Mesendoderm (in vitro differentiated cells): ENCODE data around the gene BRCC3.
A peak's percentile ranks its signal among the peaks of the same experiment; 100 is the strongest.

ENCODE experiments used
- DNase-seq: peaks from one replicate; pipeline ENCODE4 v3.0.0; 2013
- H2AK5ac ChIP-seq: 2 replicates; pipeline ENCODE4 v1.6.1; 2013; ENCODE audit warnings: low read length, inconsistent platforms
- H2BK120ac ChIP-seq: 2 replicates; pipeline ENCODE4 v1.6.1; 2013; ENCODE audit warnings: low read depth, mild to moderate bottlenecking, low read length, moderate library complexity, mixed read lengths
- H2BK15ac ChIP-seq: replicated peaks from 2 replicates; pipeline ENCODE4 v1.6.1; 2013; ENCODE audit warnings: low read depth, mild to moderate bottlenecking, moderate library complexity
- H2BK5ac ChIP-seq: 2 replicates; pipeline ENCODE4 v1.6.1; 2013; ENCODE audit warnings: low read length, inconsistent platforms
- H3K18ac ChIP-seq: 2 replicates; pipeline ENCODE4 v1.6.1; 2013; ENCODE audit warnings: mild to moderate bottlenecking, low read length, mixed read lengths
- H3K23ac ChIP-seq: one replicate; pipeline ENCODE4 v1.6.1; 2013; ENCODE audit warnings: low read length
- H3K27ac ChIP-seq: 2 replicates; pipeline ENCODE4 v1.5.1; 2013; ENCODE audit warnings: low read depth, mild to moderate bottlenecking, inconsistent platforms, low read length, moderate library complexity
- H3K27me3 ChIP-seq: 2 replicates; pipeline ENCODE4 v1.6.1; 2013; ENCODE audit warnings: low read length, control low read depth, mild to moderate bottlenecking, inconsistent platforms; ENCODE audit not compliant: insufficient read depth, poor library complexity
- H3K36me3 ChIP-seq: 2 replicates; pipeline ENCODE4 v1.6.1; 2013; ENCODE audit warnings: low read length, inconsistent platforms; ENCODE audit not compliant: control insufficient read depth, insufficient read depth
- H3K4ac ChIP-seq: one replicate; pipeline ENCODE4 v1.6.1; 2013; ENCODE audit warnings: low read depth, mild to moderate bottlenecking, low read length, moderate library complexity
- H3K4me1 ChIP-seq: 2 replicates; pipeline ENCODE4 v1.6.1; 2013; ENCODE audit warnings: low read depth, low read length, inconsistent platforms; ENCODE audit not compliant: control insufficient read depth
- H3K4me2 ChIP-seq: 2 replicates; pipeline ENCODE4 v1.6.1; 2013; ENCODE audit warnings: low read length
- H3K4me3 ChIP-seq: 2 replicates; pipeline ENCODE4 v1.5.1; 2013; ENCODE audit warnings: mild to moderate bottlenecking, low read length
- H3K56ac ChIP-seq: one replicate; pipeline ENCODE4 v1.6.1; 2013; ENCODE audit warnings: low read length
- H3K79me1 ChIP-seq: 2 replicates; pipeline ENCODE4 v1.6.1; 2013; ENCODE audit warnings: low read length, inconsistent platforms
- H3K79me2 ChIP-seq: 2 replicates; pipeline ENCODE4 v1.6.1; 2013; ENCODE audit warnings: mild to moderate bottlenecking, low read length; ENCODE audit not compliant: control insufficient read depth, insufficient read depth
- H3K9ac ChIP-seq: 2 replicates; pipeline ENCODE4 v1.6.1; 2013; ENCODE audit warnings: low read length, inconsistent platforms
- H4K5ac ChIP-seq: one replicate; pipeline ENCODE4 v1.6.1; 2013; ENCODE audit warnings: low read length
- H4K8ac ChIP-seq: one replicate; pipeline ENCODE4 v1.6.1; 2013; ENCODE audit warnings: low read depth, mild to moderate bottlenecking, control low read depth, low read length, moderate library complexity
- WGBS: extraction: QIAGEN DNeasy Blood & Tissue Kit; methylation state at CpG from one replicate; pipeline ENCODE4 v1.1.7; 2013; ENCODE audit warnings: low lambda C conversion rate, missing lambda C conversion rate; ENCODE audit not compliant: insufficient coverage; ENCODE audit errors: extremely low coverage; 5-methylcytosine and 5-hydroxymethylcytosine counted together

BRCC3 gene

GRCh38 chrX:155054255-155054654 is 17.1 kb upstream of the BRCC3 start:
- Histone ChIP-seq H2BK120ac (no peak overlapping the region), H3K18ac (no peak overlapping the region)
- no CpG with 5 or more reads among the region's 4 CpGs for WGBS

DNA sequence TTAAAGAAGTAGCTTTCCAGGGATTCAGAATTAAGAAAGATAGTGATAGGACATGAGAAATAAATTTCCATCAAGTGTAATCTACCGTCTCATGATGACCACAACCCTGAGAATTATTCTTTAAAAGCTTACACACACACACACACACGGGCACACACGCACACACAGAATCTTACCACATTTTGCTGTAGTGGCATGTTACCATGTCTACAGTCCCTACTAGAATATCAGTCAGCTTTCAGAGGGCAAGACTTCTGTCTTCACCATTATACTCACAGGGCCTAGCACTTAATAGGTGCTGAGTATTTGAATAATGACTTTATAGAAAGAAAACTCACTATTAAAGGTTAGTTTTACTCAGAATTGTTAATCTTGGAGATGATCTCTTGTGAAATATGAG is 15.8 kb upstream of the BRCC3 start:
- no peaks in the 10 kb centered on the region for H3K4me1 ChIP-seq
- no peak overlapping the region for H3K9ac ChIP-seq
- no peak overlapping the region for H4K8ac ChIP-seq
- H3K4me3 ChIP-seq: no peak overlapping the region
- H3K23ac ChIP-seq: no peak overlapping the region
- no peak overlapping the region for H3K18ac ChIP-seq
- no peak overlapping the region for H2BK120ac ChIP-seq
- no peak overlapping the region for H2BK15ac ChIP-seq
- DNase-seq: no peak
- H4K5ac ChIP-seq: no peak overlapping the region
- WGBS: no CpG with 5 or more reads among the region's 3 CpGs
- H2AK5ac ChIP-seq: no peak overlapping the region
- no peaks in the 10 kb centered on the region for H3K79me1 ChIP-seq
- H3K4ac ChIP-seq: no peak overlapping the region
- H3K27me3 ChIP-seq: no peaks in the 10 kb centered on the region
- H3K4me2 ChIP-seq: no peak overlapping the region
- no peak overlapping the region for H3K27ac ChIP-seq
- no peaks in the 10 kb centered on the region for H3K79me2 ChIP-seq
- no peak overlapping the region for H2BK5ac ChIP-seq
- no peaks in the 10 kb centered on the region for H3K36me3 ChIP-seq
- H3K56ac ChIP-seq: no peak overlapping the region

More at GRCh38 chrX:155054255-155054654, 17.1 kb upstream of the BRCC3 start:
- H2AK5ac ChIP-seq: no peak overlapping the region
- H3K79me1 ChIP-seq: no peaks in the 10 kb centered on the region
- no peak overlapping the region for H3K27ac ChIP-seq
- H3K4ac ChIP-seq: no peak overlapping the region
- no peak overlapping the region for H4K8ac ChIP-seq
- H3K56ac ChIP-seq: no peak overlapping the region
- H3K23ac ChIP-seq: no peak overlapping the region
- H3K4me2 ChIP-seq: no peak overlapping the region
- no peaks in the 10 kb centered on the region for H3K36me3 ChIP-seq
- H2BK5ac ChIP-seq: no peak overlapping the region
- H2BK15ac ChIP-seq: no peak overlapping the region
- no peaks in the 10 kb centered on the region for H3K27me3 ChIP-seq
- H3K4me3 ChIP-seq: no peak overlapping the region
- no peaks in the 10 kb centered on the region for H3K4me1 ChIP-seq
- no peak overlapping the region for H3K9ac ChIP-seq
- DNase-seq: no peak
- H4K5ac ChIP-seq: no peak overlapping the region
- no peaks in the 10 kb centered on the region for H3K79me2 ChIP-seq

- H3K27me3 ChIP-seq: no peaks in the 10 kb centered on the region
- WGBS: no CpG with 5 or more reads among the region's 1 CpG
Measured at GRCh38 chrX:155056471-155056870, 14.8 kb upstream of the BRCC3 start.

DNA sequence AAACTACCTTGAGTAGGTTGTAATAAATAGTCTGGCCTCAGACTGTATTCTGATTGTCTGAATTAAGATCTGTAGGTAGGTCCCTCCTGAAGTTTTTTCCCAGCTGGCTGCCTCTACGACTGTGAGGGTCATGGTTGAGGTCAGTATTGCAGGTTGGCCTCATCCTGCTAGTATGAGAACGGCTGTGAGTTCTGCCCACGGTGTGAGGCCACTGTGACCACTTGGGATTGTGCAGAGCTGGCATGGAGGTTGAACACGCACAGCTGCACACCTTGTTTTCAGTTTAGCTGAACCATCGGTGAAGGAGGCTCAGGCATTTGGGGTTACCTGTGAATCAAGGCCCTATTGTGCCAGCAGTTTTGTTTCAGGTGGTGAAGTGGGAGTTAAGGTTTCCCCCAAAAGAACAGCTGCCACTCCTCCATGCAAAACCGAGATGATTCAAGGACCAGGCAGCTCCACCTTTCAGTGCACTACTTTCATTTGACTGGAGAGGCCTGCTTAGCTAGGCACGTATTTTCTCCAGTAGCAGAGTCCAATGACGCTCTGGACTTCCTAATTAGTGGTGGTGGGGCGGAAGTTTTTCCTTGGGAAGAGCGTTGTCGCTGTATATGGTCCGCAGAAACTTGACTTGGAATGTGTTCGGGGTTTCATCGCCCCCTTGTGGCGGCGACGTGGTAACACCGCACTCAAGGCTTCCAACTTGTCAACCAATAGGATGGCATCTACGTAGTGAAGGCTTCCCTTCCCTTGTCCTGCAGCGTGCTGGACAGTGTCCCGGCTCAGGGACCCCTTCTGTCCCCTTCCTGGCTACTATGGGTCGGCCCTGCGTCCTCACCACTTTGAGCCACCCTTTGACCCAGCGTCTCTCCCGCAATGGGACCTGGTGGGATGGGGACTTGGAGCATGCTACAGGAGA is 14.2 kb upstream of the BRCC3 start:
- Histone ChIP-seq H3K9ac (peak overlapping the region; percentile 47), H2BK5ac (no peak overlapping the region), H3K4ac (no peak overlapping the region), H3K23ac (no peak overlapping the region), H3K79me2 (no peaks in the 10 kb centered on the region), H3K79me1 (no peaks in the 10 kb centered on the region), H3K27ac (no peak overlapping the region), H4K8ac (no peak overlapping the region), H3K56ac (peak overlapping the region; percentile 49), H2BK15ac (no peak overlapping the region), H2AK5ac (no peak overlapping the region), H3K4me3 (no peak overlapping the region), H3K27me3 (no peaks in the 10 kb centered on the region), H3K4me1 (no peaks in the 10 kb centered on the region), H3K18ac (no peak overlapping the region), H4K5ac (no peak overlapping the region), H2BK120ac (no peak overlapping the region), H3K4me2 (peak overlapping the region; percentile 29), H3K36me3 (no peaks in the 10 kb centered on the region)
- peak; percentile 85 for DNase-seq
- WGBS: no CpG with 5 or more reads among the region's 25 CpGs

More at GRCh38 chrX:155056471-155056870, 14.8 kb upstream of the BRCC3 start:
- H2AK5ac ChIP-seq: no peak overlapping the region
- H3K4ac ChIP-seq: no peak overlapping the region
- no peaks in the 10 kb centered on the region for H3K79me2 ChIP-seq
- H3K79me1 ChIP-seq: no peaks in the 10 kb centered on the region
- H3K23ac ChIP-seq: no peak overlapping the region
- H3K4me2 ChIP-seq: no peak overlapping the region
- H4K8ac ChIP-seq: no peak overlapping the region
- H3K4me3 ChIP-seq: no peak overlapping the region
- H3K9ac ChIP-seq: no peak overlapping the region
- no peaks in the 10 kb centered on the region for H3K4me1 ChIP-seq
- H4K5ac ChIP-seq: no peak overlapping the region
- H3K36me3 ChIP-seq: no peaks in the 10 kb centered on the region
- no peak overlapping the region for H2BK5ac ChIP-seq
- DNase-seq: no peak
- H3K18ac ChIP-seq: no peak overlapping the region
- H2BK120ac ChIP-seq: no peak overlapping the region
- H3K56ac ChIP-seq: no peak overlapping the region
- H3K27ac ChIP-seq: no peak overlapping the region
- no peak overlapping the region for H2BK15ac ChIP-seq

GRCh38 chrX:155061760-155062159 is 9.5 kb upstream of the BRCC3 start:
- no peak overlapping the region for H2BK15ac ChIP-seq
- no peak overlapping the region for H4K8ac ChIP-seq
- no peak overlapping the region for H3K4me2 ChIP-seq
- H3K79me1 ChIP-seq: no peaks in the 10 kb centered on the region
- H3K27me3 ChIP-seq: no peaks in the 10 kb centered on the region
- H3K9ac ChIP-seq: no peak overlapping the region
- no peak overlapping the region for H3K4me3 ChIP-seq
- H3K36me3 ChIP-seq: no peaks in the 10 kb centered on the region
- no peak overlapping the region for H3K23ac ChIP-seq
- no peaks in the 10 kb centered on the region for H3K79me2 ChIP-seq
- no peak overlapping the region for H3K4ac ChIP-seq
- H2BK5ac ChIP-seq: no peak overlapping the region
- no peak overlapping the region for H4K5ac ChIP-seq
- H3K4me1 ChIP-seq: no peaks in the 10 kb centered on the region
- WGBS: no CpG with 5 or more reads among the region's 4 CpGs
- no peak overlapping the region for H2AK5ac ChIP-seq
- no peak for DNase-seq
- H2BK120ac ChIP-seq: no peak overlapping the region
- H3K56ac ChIP-seq: no peak overlapping the region
- no peak overlapping the region for H3K18ac ChIP-seq
- H3K27ac ChIP-seq: no peak overlapping the region
